Panc1 (cell line): ENCODE data around the gene MRPS9.

ENCODE experiments used
- POLR2AphosphoS5 ChIP-seq: IDR thresholded peaks from 2 replicates; pipeline ENCODE4 v1.6.1; 2012; ENCODE audit warnings: mild to moderate bottlenecking, low read depth, low read length, moderate library complexity
- SIN3A ChIP-seq: IDR thresholded peaks from 2 replicates; pipeline ENCODE4 v1.6.1; 2012; ENCODE audit warnings: low read depth, mild to moderate bottlenecking, low read length, moderate library complexity, borderline replicate concordance; ENCODE audit not compliant: insufficient read depth
- TF ChIP-seq, protein P1 (sequence below): fragments of 450-650 bp; IDR thresholded peaks from 2 replicates; pipeline ENCODE4 v1.5.1; 2017; ENCODE audit warnings: mild to moderate bottlenecking
- TF ChIP-seq, protein P2 (sequence below), 2 experiments: IDR thresholded peaks; 2 replicates each; pipeline ENCODE4 v1.6.1; 2011 to 2012; ENCODE audit warnings: low read depth in 2 of 2, control low read depth in 1 of 2, low read length in 1 of 2, mild to moderate bottlenecking in 1 of 2, moderate library complexity in 1 of 2; ENCODE audit not compliant: insufficient read depth in 1 of 2

DNA sequence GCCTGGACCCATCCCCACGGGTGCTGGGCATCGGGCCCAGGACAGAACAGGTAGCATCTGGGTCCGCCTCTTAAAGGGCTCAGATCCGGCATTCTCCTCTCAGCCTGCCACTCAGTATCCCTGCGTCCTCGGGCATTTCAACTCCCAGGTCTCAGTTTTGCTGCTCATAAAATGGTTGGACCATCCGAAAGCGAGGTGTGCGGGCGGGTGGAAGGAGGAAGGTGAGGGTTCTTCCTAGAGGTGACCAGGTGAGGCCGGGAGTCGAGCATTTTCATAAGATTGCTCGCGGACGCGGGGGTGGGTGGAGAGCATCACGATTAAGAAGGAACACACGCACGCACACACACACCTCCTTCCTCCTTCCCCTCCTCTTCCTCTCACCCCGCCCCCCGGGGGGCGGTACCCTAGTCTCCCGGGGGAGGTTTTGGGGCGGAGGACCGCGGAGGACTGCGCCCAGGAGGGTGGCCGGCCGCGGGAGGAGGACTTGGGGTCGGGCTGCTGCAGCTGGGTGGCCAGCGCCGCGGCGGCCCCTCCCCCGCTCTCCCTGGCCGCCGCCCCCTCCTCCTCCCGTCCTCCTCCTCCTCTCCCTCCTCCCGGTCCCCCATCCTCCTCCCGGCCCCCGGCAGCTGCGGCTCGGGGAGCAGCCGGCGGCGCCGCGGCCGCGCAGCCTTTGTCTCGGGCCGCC lies 105.7 kb downstream of the MRPS9 start:
- TF ChIP-seq, protein P1, sequence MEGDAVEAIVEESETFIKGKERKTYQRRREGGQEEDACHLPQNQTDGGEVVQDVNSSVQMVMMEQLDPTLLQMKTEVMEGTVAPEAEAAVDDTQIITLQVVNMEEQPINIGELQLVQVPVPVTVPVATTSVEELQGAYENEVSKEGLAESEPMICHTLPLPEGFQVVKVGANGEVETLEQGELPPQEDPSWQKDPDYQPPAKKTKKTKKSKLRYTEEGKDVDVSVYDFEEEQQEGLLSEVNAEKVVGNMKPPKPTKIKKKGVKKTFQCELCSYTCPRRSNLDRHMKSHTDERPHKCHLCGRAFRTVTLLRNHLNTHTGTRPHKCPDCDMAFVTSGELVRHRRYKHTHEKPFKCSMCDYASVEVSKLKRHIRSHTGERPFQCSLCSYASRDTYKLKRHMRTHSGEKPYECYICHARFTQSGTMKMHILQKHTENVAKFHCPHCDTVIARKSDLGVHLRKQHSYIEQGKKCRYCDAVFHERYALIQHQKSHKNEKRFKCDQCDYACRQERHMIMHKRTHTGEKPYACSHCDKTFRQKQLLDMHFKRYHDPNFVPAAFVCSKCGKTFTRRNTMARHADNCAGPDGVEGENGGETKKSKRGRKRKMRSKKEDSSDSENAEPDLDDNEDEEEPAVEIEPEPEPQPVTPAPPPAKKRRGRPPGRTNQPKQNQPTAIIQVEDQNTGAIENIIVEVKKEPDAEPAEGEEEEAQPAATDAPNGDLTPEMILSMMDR = no peak
- TF ChIP-seq POLR2AphosphoS5 (no peak), SIN3A (no peak)
- TF ChIP-seq, protein P2, sequence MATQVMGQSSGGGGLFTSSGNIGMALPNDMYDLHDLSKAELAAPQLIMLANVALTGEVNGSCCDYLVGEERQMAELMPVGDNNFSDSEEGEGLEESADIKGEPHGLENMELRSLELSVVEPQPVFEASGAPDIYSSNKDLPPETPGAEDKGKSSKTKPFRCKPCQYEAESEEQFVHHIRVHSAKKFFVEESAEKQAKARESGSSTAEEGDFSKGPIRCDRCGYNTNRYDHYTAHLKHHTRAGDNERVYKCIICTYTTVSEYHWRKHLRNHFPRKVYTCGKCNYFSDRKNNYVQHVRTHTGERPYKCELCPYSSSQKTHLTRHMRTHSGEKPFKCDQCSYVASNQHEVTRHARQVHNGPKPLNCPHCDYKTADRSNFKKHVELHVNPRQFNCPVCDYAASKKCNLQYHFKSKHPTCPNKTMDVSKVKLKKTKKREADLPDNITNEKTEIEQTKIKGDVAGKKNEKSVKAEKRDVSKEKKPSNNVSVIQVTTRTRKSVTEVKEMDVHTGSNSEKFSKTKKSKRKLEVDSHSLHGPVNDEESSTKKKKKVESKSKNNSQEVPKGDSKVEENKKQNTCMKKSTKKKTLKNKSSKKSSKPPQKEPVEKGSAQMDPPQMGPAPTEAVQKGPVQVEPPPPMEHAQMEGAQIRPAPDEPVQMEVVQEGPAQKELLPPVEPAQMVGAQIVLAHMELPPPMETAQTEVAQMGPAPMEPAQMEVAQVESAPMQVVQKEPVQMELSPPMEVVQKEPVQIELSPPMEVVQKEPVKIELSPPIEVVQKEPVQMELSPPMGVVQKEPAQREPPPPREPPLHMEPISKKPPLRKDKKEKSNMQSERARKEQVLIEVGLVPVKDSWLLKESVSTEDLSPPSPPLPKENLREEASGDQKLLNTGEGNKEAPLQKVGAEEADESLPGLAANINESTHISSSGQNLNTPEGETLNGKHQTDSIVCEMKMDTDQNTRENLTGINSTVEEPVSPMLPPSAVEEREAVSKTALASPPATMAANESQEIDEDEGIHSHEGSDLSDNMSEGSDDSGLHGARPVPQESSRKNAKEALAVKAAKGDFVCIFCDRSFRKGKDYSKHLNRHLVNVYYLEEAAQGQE (IDR thresholded peaks at IDR 0.05; ENCODE audit: insufficient read depth in 1 of 2, low read depth in 2 of 2, low read length in 1 of 2) = no peak
